Esophagus (tissue), 2 donors: ENCODE data around the gene MIB2. TPM values are rescaled to one million over a fixed set of nuclear protein-coding genes. Genes with fewer than 3 reads are reported as not detected.

Experiments used
- H3K27ac ChIP-seq, 2 donors: one replicate each; pipeline ENCODE4 v1.5.1; 2013; ENCODE audit warnings: low read depth in 2 of 2, mild to moderate bottlenecking in 2 of 2, inconsistent platforms in 1 of 2, low read length in 1 of 2, moderate library complexity in 1 of 2
- H3K27me3 ChIP-seq, 2 donors: one replicate each; pipeline ENCODE4 v1.6.1; 2013; ENCODE audit warnings: low read length in 2 of 2, control low read depth in 1 of 2, mild to moderate bottlenecking in 1 of 2; ENCODE audit not compliant: insufficient read depth in 2 of 2, control insufficient read depth in 1 of 2
- H3K36me3 ChIP-seq, 2 donors: one replicate each; pipeline ENCODE4 v1.6.1; 2013; ENCODE audit warnings: low read length in 1 of 2; ENCODE audit not compliant: control insufficient read depth in 2 of 2, insufficient read depth in 2 of 2
- H3K4me1 ChIP-seq, 2 donors: one replicate each; pipeline ENCODE4 v1.6.1; 2013; ENCODE audit warnings: low read length in 1 of 2; ENCODE audit not compliant: control insufficient read depth in 2 of 2, insufficient read depth in 2 of 2
- H3K4me3 ChIP-seq, 2 donors: one replicate each; pipeline ENCODE4 v1.5.1; 2013; ENCODE audit warnings: low read length in 2 of 2, mild to moderate bottlenecking in 2 of 2, low read depth in 1 of 2, moderate library complexity in 1 of 2
- H3K9me3 ChIP-seq, 2 donors: one replicate each; pipeline ENCODE4 v1.6.1; 2013; ENCODE audit warnings: mild to moderate bottlenecking in 2 of 2, low read depth in 1 of 2, low read length in 1 of 2, moderate library complexity in 1 of 2; ENCODE audit not compliant: control insufficient read depth in 2 of 2, insufficient read depth in 1 of 2
- WGBS, 2 donors: extraction: QIAGEN DNeasy Blood & Tissue Kit; methylation state at CpG; one replicate each; pipeline ENCODE4 v1.1.7; 2013; 5-methylcytosine and 5-hydroxymethylcytosine counted together
- polyA plus RNA-seq, 2 donors: library from polyadenylated mRNA; stranded (reverse); fragments of 200-250 nt; gene quantifications; one replicate each; pipeline ENCODE4 v1.2.3, GENCODE V29; 2013
- donor health status: healthy with polysubstance abuse.
- donor health status: Bipolar disorder and iron deficiency.

Gene MIB2
- polyA plus RNA-seq, 2 donors, result 89.9 to 153 TPM

- 86 to 87% methylated on average over 31 of the region's 31 CpGs for WGBS, 2 donors
- H3K36me3 ChIP-seq, result peaks cover 0 to 22% of the 10 kb centered on the region in 2 donors
- peaks cover 5 to 18% of the 10 kb centered on the region in 2 donors for H3K4me1 ChIP-seq
These were observed 6.1 kb downstream of the MIB2 start for GRCh38 chr1:1621173-1622009.

GRCh38 chr1:1622010-1622787, 6.9 kb downstream of the MIB2 start:
- Histone ChIP-seq H3K9me3 (no peaks in the 10 kb centered on the region), H3K27ac (no peak overlapping the region), H3K36me3 (peaks cover 0 to 22% of the 10 kb centered on the region in 2 donors), H3K4me1 (peaks cover 0 to 18% of the 10 kb centered on the region in 2 donors), H3K27me3 (no peaks in the 10 kb centered on the region), H3K4me3 (no peak overlapping the region)
- WGBS, 2 donors, result 62 to 71% methylated on average over 21 of the region's 21 CpGs

More at GRCh38 chr1:1621173-1622009, 6.1 kb downstream of the MIB2 start:
- Histone ChIP-seq H3K9me3 (no peaks in the 10 kb centered on the region), H3K27me3 (no peaks in the 10 kb centered on the region), H3K27ac (no peak overlapping the region), H3K4me3 (no peak overlapping the region)

- Histone ChIP-seq H3K27me3 (no peaks in the 10 kb centered on the region), H3K9me3 (no peaks in the 10 kb centered on the region), H3K4me1 (peaks cover 0 to 22% of the 10 kb centered on the region in 2 donors), H3K36me3 (peaks cover 0 to 22% of the 10 kb centered on the region in 2 donors), H3K27ac (no peak overlapping the region), H3K4me3 (no peak overlapping the region)
- WGBS, 2 donors, result 91 to 94% methylated on average over 17 of the region's 17 CpGs
These were observed 7.4 kb downstream of the MIB2 start for GRCh38 chr1:1622788-1623094.

GRCh38 chr1:1623181-1623630, 7.9 kb downstream of the MIB2 start:
- H3K36me3 ChIP-seq, result peaks cover 0 to 26% of the 10 kb centered on the region in 2 donors
- no peaks in the 10 kb centered on the region for H3K9me3 ChIP-seq
- H3K4me3 ChIP-seq, result no peak overlapping the region
- H3K27ac ChIP-seq, result no peak overlapping the region
- H3K4me1 ChIP-seq, result peaks cover 0 to 26% of the 10 kb centered on the region in 2 donors
- no peaks in the 10 kb centered on the region for H3K27me3 ChIP-seq
- WGBS, 2 donors, result 93 to 94% methylated on average over 33 of the region's 33 CpGs

- Histone ChIP-seq H3K4me1 (peaks cover 0 to 30% of the 10 kb centered on the region in 2 donors), H3K36me3 (peaks cover 0 to 29% of the 10 kb centered on the region in 2 donors), H3K9me3 (no peaks in the 10 kb centered on the region), H3K4me3 (no peak overlapping the region), H3K27me3 (no peaks in the 10 kb centered on the region), H3K27ac (no peak overlapping the region)
- 90 to 92% methylated on average over 50 to 51 of the region's 51 CpGs for WGBS, 2 donors
These were observed 8.5 kb downstream of the MIB2 start for GRCh38 chr1:1623631-1624442.

- Histone ChIP-seq H3K27me3 (no peaks in the 10 kb centered on the region), H3K4me1 (peaks cover 0 to 32% of the 10 kb centered on the region in 2 donors), H3K4me3 (no peak overlapping the region), H3K9me3 (no peaks in the 10 kb centered on the region), H3K36me3 (peaks cover 0 to 29% of the 10 kb centered on the region in 2 donors), H3K27ac (no peak overlapping the region)
- 82 to 86% methylated on average over 38 of the region's 38 CpGs for WGBS, 2 donors
These were observed 9.4 kb downstream of the MIB2 start for GRCh38 chr1:1624443-1625403.

GRCh38 chr1:1625404-1625775, 10.1 kb downstream of the MIB2 start:
- Histone ChIP-seq H3K36me3 (peaks cover 0 to 29% of the 10 kb centered on the region in 2 donors), H3K9me3 (no peaks in the 10 kb centered on the region), H3K27ac (no peak overlapping the region), H3K4me1 (peaks cover 0 to 35% of the 10 kb centered on the region in 2 donors), H3K27me3 (no peaks in the 10 kb centered on the region), H3K4me3 (no peak overlapping the region)
- 89 to 90% methylated on average over 25 to 28 of the region's 28 CpGs for WGBS, 2 donors

- no peak overlapping the region for H3K27ac ChIP-seq
- no peaks in the 10 kb centered on the region for H3K9me3 ChIP-seq
- H3K36me3 ChIP-seq, result peaks cover 0 to 29% of the 10 kb centered on the region in 2 donors
- 88 to 93% methylated on average over 8 of the region's 8 CpGs for WGBS, 2 donors
- H3K4me1 ChIP-seq, result peaks cover 0 to 36% of the 10 kb centered on the region in 2 donors
- no peak overlapping the region for H3K4me3 ChIP-seq
- peaks cover 0 to 2% of the 10 kb centered on the region in 2 donors for H3K27me3 ChIP-seq
These were observed 10.5 kb downstream of the MIB2 start for GRCh38 chr1:1625824-1626206.
